ENCODE data around the gene SLC17A6.

SLC17A6 gene

GRCh38 chr11:22337596-22338485 lies at the start of gene SLC17A6:
TSS of gene SLC17A6 (plus strand) at chr11:22338381. CDS start at chr11:22338534, 153 bp downstream.
- no peak for DNase-seq

- no peak for DNase-seq
Measured at GRCh38 chr11:22302368-22302767, 35.8 kb upstream of the SLC17A6 start.

GRCh38 chr11:22304337-22304961 lies 33.7 kb upstream of the SLC17A6 start:
- no peak for DNase-seq

GRCh38 chr11:22317656-22318055 lies 20.5 kb upstream of the SLC17A6 start:
- DNase-seq: no peak

GRCh38 chr11:22331771-22332170 lies 6.4 kb upstream of the SLC17A6 start:
- DNase-seq: no peak

- DNase-seq: no peak
Measured at GRCh38 chr11:22336587-22336986, 1.6 kb upstream of the SLC17A6 start.

GRCh38 chr11:22339611-22340010 lies 1.4 kb downstream of the SLC17A6 start:
- no peak for DNase-seq

GRCh38 chr11:22340235-22340634 lies 2.1 kb downstream of the SLC17A6 start:
- DNase-seq: no peak

- no peak for DNase-seq
Measured at GRCh38 chr11:22340701-22341587, 2.8 kb downstream of the SLC17A6 start.

- DNase-seq: no peak
Measured at GRCh38 chr11:22341588-22341931, 3.4 kb downstream of the SLC17A6 start.

GRCh38 chr11:22342211-22343031 lies 4.2 kb downstream of the SLC17A6 start:
- no peak for DNase-seq

- DNase-seq: no peak
Measured at GRCh38 chr11:22343032-22343324, 4.8 kb downstream of the SLC17A6 start.

GRCh38 chr11:22343371-22344032 lies 5.3 kb downstream of the SLC17A6 start:
- DNase-seq: no peak

GRCh38 chr11:22344081-22344480 lies 5.9 kb downstream of the SLC17A6 start:
- DNase-seq: no peak

- no peak for DNase-seq
Measured at GRCh38 chr11:22346282-22346681, 8.1 kb downstream of the SLC17A6 start.

- no peak for DNase-seq
Measured at GRCh38 chr11:22347857-22348487, 9.8 kb downstream of the SLC17A6 start.

- no peak for DNase-seq
Measured at GRCh38 chr11:22349491-22349890, 11.3 kb downstream of the SLC17A6 start.

GRCh38 chr11:22359295-22359694 lies 21.1 kb downstream of the SLC17A6 start:
- DNase-seq: no peak

- DNase-seq: no peak
Measured at GRCh38 chr11:22371160-22371559, 33.0 kb downstream of the SLC17A6 start.

GRCh38 chr11:22387126-22387525 lies 48.9 kb downstream of the SLC17A6 start:
- DNase-seq: no peak

Data from C1 segment of cervical spinal cord (tissue), 14 donors.